Measurements from ENCODE around the gene PRAF2. TPM values are rescaled to one million over a fixed set of nuclear protein-coding genes. Genes with fewer than 3 reads are reported as not detected.
A peak's percentile ranks its signal among the peaks of the same experiment; 100 is the strongest.

Gene PRAF2
- total and polyA plus RNA-seq, 4 donors = 30.8 to 54.3 (median 38.9) TPM

- Histone ChIP-seq H3K9me3 (ENCODE audit: control insufficient read depth, low read length) (no peaks in the 10 kb centered on the region), H3K27ac (ENCODE audit: low read depth in 1 of 2, low read length in 2 of 2) (no peak overlapping the region), H3K36me3 (ENCODE audit: control insufficient read depth in 1 of 2, insufficient read depth in 2 of 2, low read length in 1 of 2) (no peaks in the 10 kb centered on the region), H3K4me1 (ENCODE audit: control insufficient read depth in 1 of 2, insufficient read depth in 2 of 2, low read length in 2 of 2) (no peaks in the 10 kb centered on the region), H3K27me3 (ENCODE audit: control insufficient read depth in 1 of 2, insufficient read depth in 2 of 2, low read length in 1 of 2) (no peaks in the 10 kb centered on the region), H3K4me3 (ENCODE audit: low read length in 2 of 2) (no peak overlapping the region)
- DNase-seq (no peak), ATAC-seq (ENCODE audit: low FRiP score) (no peak)
- WGBS, 2 donors = 76 to 81% methylated on average over 4 of the region's 4 CpGs
- intact Hi-C loops (cut with DNase I) = no loop called here
Observed at GRCh38 chrX:49082271-49082871, 8.6 kb upstream of the PRAF2 start.

- intact Hi-C loops (cut with DNase I) = no loop called here
- Histone ChIP-seq H3K4me1 (ENCODE audit: control insufficient read depth in 1 of 2, insufficient read depth in 2 of 2, low read length in 2 of 2) (no peaks in the 10 kb centered on the region), H3K9me3 (ENCODE audit: control insufficient read depth, low read length) (no peaks in the 10 kb centered on the region), H3K36me3 (ENCODE audit: control insufficient read depth in 1 of 2, insufficient read depth in 2 of 2, low read length in 1 of 2) (no peaks in the 10 kb centered on the region), H3K27me3 (ENCODE audit: control insufficient read depth in 1 of 2, insufficient read depth in 2 of 2, low read length in 1 of 2) (no peaks in the 10 kb centered on the region), H3K27ac (ENCODE audit: low read depth in 1 of 2, low read length in 2 of 2) (peak within 1 kb of the TSS; percentile 23 to 86), H3K4me3 (ENCODE audit: low read length in 2 of 2) (peak within 1 kb of the TSS; percentile 54 to 87)
- peak; percentile 90 for ATAC-seq (ENCODE audit: low FRiP score)
- DNase-seq = peak; percentile 83 to 90
- WGBS, 2 donors = 1 to 32% methylated on average over 54 to 55 of the region's 55 CpGs
Observed at GRCh38 chrX:49079489-49080428, 6.0 kb upstream of the PRAF2 start, which contains the start of gene WDR45. Gene WDR45 (minus strand): TSS chrX:49079887. CDS start chrX:49078095, 1,792 bp downstream.

GRCh38 chrX:49077941-49078340 lies 4.1 kb upstream of the PRAF2 start:
- H3K27me3 ChIP-seq (ENCODE audit: control insufficient read depth in 1 of 2, insufficient read depth in 2 of 2, low read length in 1 of 2) = no peaks in the 10 kb centered on the region
- no peak overlapping the region for H3K4me3 ChIP-seq (ENCODE audit: low read length in 2 of 2)
- no peak for ATAC-seq (ENCODE audit: low FRiP score)
- intact Hi-C loops (cut with DNase I) = no loop called here
- H3K4me1 ChIP-seq (ENCODE audit: control insufficient read depth in 1 of 2, insufficient read depth in 2 of 2, low read length in 2 of 2) = no peaks in the 10 kb centered on the region
- H3K9me3 ChIP-seq (ENCODE audit: control insufficient read depth, low read length) = no peaks in the 10 kb centered on the region
- no peak overlapping the region for H3K27ac ChIP-seq (ENCODE audit: low read depth in 1 of 2, low read length in 2 of 2)
- WGBS, 2 donors = 75 to 82% methylated on average over 5 of the region's 5 CpGs
- H3K36me3 ChIP-seq (ENCODE audit: control insufficient read depth in 1 of 2, insufficient read depth in 2 of 2, low read length in 1 of 2) = no peaks in the 10 kb centered on the region
- no peak for DNase-seq

GRCh38 chrX:49075347-49075746 lies 1.5 kb upstream of the PRAF2 start:
- no peaks in the 10 kb centered on the region for H3K27me3 ChIP-seq (ENCODE audit: control insufficient read depth in 1 of 2, insufficient read depth in 2 of 2, low read length in 1 of 2)
- intact Hi-C loops (cut with DNase I) = no loop called here
- no peak overlapping the region for H3K4me3 ChIP-seq (ENCODE audit: low read length in 2 of 2)
- H3K9me3 ChIP-seq (ENCODE audit: control insufficient read depth, low read length) = no peaks in the 10 kb centered on the region
- H3K36me3 ChIP-seq (ENCODE audit: control insufficient read depth in 1 of 2, insufficient read depth in 2 of 2, low read length in 1 of 2) = no peaks in the 10 kb centered on the region
- ATAC-seq (ENCODE audit: low FRiP score) (no peak), DNase-seq (no peak)
- no peaks in the 10 kb centered on the region for H3K4me1 ChIP-seq (ENCODE audit: control insufficient read depth in 1 of 2, insufficient read depth in 2 of 2, low read length in 2 of 2)
- no peak overlapping the region for H3K27ac ChIP-seq (ENCODE audit: low read depth in 1 of 2, low read length in 2 of 2)
- WGBS, 2 donors = 87 to 89% methylated on average over 13 of the region's 13 CpGs

- DNase-seq (no peak), ATAC-seq (ENCODE audit: low FRiP score) (no peak)
- Histone ChIP-seq H3K4me3 (ENCODE audit: low read length in 2 of 2) (no peak overlapping the region), H3K9me3 (ENCODE audit: control insufficient read depth, low read length) (no peaks in the 10 kb centered on the region), H3K27me3 (ENCODE audit: control insufficient read depth in 1 of 2, insufficient read depth in 2 of 2, low read length in 1 of 2) (no peaks in the 10 kb centered on the region), H3K36me3 (ENCODE audit: control insufficient read depth in 1 of 2, insufficient read depth in 2 of 2, low read length in 1 of 2) (no peaks in the 10 kb centered on the region), H3K27ac (ENCODE audit: low read depth in 1 of 2, low read length in 2 of 2) (no peak overlapping the region), H3K4me1 (ENCODE audit: control insufficient read depth in 1 of 2, insufficient read depth in 2 of 2, low read length in 2 of 2) (no peaks in the 10 kb centered on the region)
- intact Hi-C loops (cut with DNase I) = no loop called here
- 9 to 44% methylated on average over 8 to 10 of the region's 10 CpGs for WGBS, 2 donors
Observed at GRCh38 chrX:49072712-49073095, 1.1 kb downstream of the PRAF2 start.

GRCh38 chrX:49071877-49072711 lies 1.7 kb downstream of the PRAF2 start:
- Histone ChIP-seq H3K4me1 (ENCODE audit: control insufficient read depth in 1 of 2, insufficient read depth in 2 of 2, low read length in 2 of 2) (no peaks in the 10 kb centered on the region), H3K27ac (ENCODE audit: low read depth in 1 of 2, low read length in 2 of 2) (no peak overlapping the region), H3K4me3 (ENCODE audit: low read length in 2 of 2) (no peak overlapping the region), H3K9me3 (ENCODE audit: control insufficient read depth, low read length) (no peaks in the 10 kb centered on the region), H3K36me3 (ENCODE audit: control insufficient read depth in 1 of 2, insufficient read depth in 2 of 2, low read length in 1 of 2) (no peaks in the 10 kb centered on the region), H3K27me3 (ENCODE audit: control insufficient read depth in 1 of 2, insufficient read depth in 2 of 2, low read length in 1 of 2) (no peaks in the 10 kb centered on the region)
- intact Hi-C loops (cut with DNase I) = no loop called here
- ATAC-seq (ENCODE audit: low FRiP score) = peak; percentile 58
- peak; percentile 88 to 92 for DNase-seq
- 6 to 37% methylated on average over 54 to 63 of the region's 63 CpGs for whole genome bisulfite sequencing, 2 donors

GRCh38 chrX:49070988-49071387 lies 2.8 kb downstream of the PRAF2 start:
- H3K9me3 ChIP-seq (ENCODE audit: control insufficient read depth, low read length) = no peaks in the 10 kb centered on the region
- 82 to 92% methylated on average over 4 of the region's 4 CpGs for WGBS, 2 donors
- intact Hi-C loops (cut with DNase I) = no loop called here
- no peaks in the 10 kb centered on the region for H3K27me3 ChIP-seq (ENCODE audit: control insufficient read depth in 1 of 2, insufficient read depth in 2 of 2, low read length in 1 of 2)
- H3K4me3 ChIP-seq (ENCODE audit: low read length in 2 of 2) = no peak overlapping the region
- H3K36me3 ChIP-seq (ENCODE audit: control insufficient read depth in 1 of 2, insufficient read depth in 2 of 2, low read length in 1 of 2) = no peaks in the 10 kb centered on the region
- H3K4me1 ChIP-seq (ENCODE audit: control insufficient read depth in 1 of 2, insufficient read depth in 2 of 2, low read length in 2 of 2) = no peaks in the 10 kb centered on the region
- DNase-seq (no peak), ATAC-seq (ENCODE audit: low FRiP score) (no peak)
- no peak overlapping the region for H3K27ac ChIP-seq (ENCODE audit: low read depth in 1 of 2, low read length in 2 of 2)

- DNase-seq = no peak
- Histone ChIP-seq H3K9me3 (ENCODE audit: control insufficient read depth, low read length) (no peaks in the 10 kb centered on the region), H3K4me3 (ENCODE audit: low read length in 2 of 2) (no peak overlapping the region), H3K27me3 (ENCODE audit: control insufficient read depth in 1 of 2, insufficient read depth in 2 of 2, low read length in 1 of 2) (no peaks in the 10 kb centered on the region), H3K4me1 (ENCODE audit: control insufficient read depth in 1 of 2, insufficient read depth in 2 of 2, low read length in 2 of 2) (no peaks in the 10 kb centered on the region), H3K36me3 (ENCODE audit: control insufficient read depth in 1 of 2, insufficient read depth in 2 of 2, low read length in 1 of 2) (no peaks in the 10 kb centered on the region), H3K27ac (ENCODE audit: low read depth in 1 of 2, low read length in 2 of 2) (no peak overlapping the region)
- intact Hi-C loops (cut with DNase I) = no loop called here
- no peak for ATAC-seq (ENCODE audit: low FRiP score)
- 83 to 85% methylated on average over 11 of the region's 11 CpGs for WGBS, 2 donors
Observed at GRCh38 chrX:49069038-49069437, 4.8 kb downstream of the PRAF2 start.
